HG02798 (cell line): ENCODE data around the gene TNFRSF13B.
"Not testable (repeated sequence)": the region's sequence is repeated elsewhere in the genome, so short reads cannot be mapped to it uniquely, and the experiment has no call there.

Source experiments
- ATAC-seq: cut with Tn5 transposase; IDR thresholded peaks from one replicate; pipeline ENCODE4 v1.9.1; 2021; ENCODE audit warnings: mild to moderate bottlenecking; ENCODE audit not compliant: unreplicated experiment, poor library complexity

TNFRSF13B gene

DNA sequence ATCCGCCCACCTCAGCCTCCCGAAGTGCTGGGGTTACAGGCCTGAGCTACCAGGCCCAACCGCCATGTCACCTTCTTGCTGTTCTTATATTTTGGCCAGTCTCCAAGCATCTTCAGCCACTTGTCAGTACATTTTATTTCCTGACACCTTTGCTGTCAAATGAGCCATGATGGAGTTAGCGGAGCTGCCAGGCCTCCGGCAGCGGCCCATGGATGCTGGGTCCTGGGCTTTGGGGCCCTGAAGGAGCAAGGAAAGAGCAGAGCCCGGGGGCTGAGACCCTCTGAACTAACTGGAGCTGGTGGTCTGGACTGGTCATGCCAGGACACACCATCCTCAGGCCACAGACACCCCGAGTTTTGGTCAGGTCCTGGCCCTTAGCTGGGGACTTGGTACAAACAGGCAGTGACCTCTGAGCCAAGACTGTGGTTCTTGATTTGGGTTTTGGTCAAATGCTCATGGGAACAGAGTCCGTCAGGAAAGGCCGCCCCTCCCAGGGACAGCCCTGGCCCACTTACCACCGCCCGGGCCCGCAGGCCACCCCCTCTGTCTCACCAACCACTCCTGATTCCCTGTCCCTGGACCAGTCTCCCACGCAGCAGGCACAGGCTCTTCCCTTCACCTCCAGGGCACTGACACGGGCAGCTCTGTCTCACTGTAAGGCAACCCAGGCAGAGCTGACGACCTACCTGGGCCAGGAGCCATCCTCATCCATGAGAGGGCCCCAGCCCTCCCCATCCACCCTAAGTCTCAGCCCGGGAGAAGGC is 42.0 kb downstream of the TNFRSF13B start:
- no peak for ATAC-seq

DNA sequence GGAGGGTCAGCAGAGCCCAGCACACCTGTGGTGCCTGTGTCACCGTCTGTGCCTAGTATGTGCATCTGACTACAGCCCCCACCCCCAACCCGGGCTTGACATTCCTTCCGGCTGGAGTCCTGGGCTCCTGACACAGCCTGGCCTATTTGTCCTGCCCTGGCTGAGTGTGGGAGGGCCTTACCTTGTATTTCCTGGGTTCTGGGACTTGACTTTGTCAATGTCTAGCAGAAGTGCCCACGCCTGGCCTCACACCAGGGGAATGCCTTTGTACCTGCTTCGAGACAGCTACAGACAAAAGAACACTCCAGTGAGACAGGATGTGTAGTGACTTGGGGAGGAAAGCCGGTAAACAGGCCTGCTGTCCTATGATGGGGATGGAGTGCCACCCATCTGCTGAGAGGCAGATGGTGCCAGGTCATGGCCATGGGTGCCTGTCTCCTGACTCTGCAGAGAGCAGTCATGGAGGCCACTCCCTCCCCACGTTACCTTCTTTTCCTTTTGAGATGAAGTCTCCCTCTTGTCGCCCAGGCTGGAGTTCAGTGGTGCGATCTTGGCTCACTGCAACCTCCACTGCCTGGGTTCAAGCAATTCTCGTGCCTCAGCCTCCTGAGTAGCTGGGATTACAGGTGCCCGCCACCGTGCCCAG is 42.8 kb downstream of the TNFRSF13B start:
- ATAC-seq: no peak

DNA sequence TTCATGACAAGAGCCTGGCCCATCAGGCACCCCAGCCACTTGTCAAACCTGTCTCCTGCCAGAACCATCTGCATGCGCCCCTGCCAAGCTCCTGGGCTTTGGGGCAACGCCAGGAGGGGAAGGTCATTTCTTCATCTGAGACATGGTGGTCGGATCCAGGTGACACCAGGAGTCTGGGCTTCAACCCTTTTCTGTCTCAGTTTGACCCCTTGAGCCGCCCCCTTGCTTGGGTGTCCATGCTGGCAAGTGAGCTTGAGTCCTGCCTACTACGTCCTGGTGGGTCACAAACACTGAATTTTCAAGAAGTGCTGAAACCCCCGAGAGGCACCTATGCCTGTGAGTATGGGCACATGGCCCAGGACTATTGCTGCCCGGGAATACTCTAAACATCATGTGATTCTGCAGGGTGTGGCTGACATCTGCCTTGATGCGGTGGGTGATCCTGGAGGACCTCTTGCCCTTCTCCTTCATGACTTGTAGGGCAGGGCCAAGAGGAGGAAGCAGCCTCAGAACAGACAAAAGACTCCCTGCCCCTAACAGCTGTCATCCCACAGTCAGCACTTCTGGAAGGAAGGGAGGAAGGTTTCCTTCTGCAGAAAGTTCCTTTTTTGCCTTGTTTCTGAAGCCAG is 43.4 kb downstream of the TNFRSF13B start:
- no peak for ATAC-seq

DNA sequence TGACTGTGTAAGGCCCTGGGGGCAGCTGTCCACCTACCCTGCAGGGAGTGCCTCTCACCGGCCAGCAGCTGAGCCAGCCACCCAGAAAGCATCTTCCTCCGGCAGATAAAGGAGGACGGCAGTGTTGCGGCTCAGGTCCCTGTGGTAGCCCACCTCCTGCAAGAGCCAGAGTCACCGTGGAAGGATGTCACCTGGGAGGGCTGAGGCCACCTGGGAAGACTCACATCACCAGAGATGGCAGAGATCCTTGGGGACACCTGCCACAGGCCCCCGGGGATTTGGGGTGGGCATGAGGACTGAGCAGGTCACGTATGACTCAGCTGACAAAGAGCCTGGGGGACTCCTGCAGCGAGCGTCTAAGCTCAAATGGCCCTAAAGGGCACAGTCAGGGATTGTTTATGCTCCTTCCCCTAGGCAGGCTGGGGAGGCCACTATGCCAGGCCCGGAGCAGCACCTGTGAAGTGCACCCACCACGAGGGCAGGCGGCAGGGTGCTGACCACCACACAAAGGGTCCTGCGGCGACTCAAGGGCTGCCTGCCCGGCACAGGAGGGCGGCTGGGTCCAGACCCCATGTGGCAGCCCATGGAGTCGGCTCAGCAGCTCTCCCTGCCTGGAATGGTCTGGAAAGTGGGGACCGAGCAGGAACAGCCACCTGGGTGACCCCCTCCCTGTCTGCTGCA is 44.1 kb downstream of the TNFRSF13B start:
- no peak for ATAC-seq

DNA sequence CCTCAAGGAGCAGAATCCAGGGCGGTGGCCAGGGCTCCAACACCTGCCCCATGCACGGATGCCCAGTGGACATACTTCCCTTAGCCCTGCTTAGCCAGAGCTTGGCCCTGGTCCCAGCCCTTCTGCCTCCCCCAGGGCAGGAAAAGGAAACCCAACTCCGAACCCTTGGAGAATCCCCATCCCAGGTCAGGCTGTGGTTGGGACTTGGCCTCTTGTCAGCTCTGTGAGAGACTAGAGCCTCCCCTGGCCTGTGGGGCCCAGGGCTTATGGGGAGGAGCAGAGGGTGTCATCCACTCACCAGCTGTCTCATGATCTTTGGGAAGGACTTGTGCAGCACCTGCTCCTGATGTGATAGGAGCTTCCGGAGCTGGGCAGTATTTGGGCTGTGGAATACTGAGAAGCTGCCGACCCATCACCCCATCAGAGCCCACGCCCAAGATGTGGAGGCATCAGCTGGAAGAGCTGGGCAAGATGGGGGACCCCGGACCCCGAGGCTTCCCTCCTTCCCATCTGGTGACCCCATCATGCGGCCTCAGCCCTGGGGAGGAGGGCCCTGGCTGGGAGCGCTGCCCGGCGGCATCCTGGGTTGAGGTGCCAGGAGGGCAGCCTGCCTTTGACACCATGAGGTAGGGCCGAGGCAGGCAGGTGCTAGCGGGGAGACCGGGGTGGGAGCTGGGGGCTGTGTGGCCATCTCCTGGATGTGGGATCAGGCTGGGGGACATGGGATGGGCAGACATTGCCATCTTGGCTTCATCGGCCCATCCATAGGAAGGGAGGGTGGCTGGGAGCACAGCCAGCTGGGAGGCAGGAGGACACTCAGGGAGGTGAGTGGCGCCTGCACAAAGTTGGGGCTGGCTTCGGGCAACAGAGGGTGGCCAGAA is 45.1 kb downstream of the TNFRSF13B start:
- ATAC-seq: no peak

DNA sequence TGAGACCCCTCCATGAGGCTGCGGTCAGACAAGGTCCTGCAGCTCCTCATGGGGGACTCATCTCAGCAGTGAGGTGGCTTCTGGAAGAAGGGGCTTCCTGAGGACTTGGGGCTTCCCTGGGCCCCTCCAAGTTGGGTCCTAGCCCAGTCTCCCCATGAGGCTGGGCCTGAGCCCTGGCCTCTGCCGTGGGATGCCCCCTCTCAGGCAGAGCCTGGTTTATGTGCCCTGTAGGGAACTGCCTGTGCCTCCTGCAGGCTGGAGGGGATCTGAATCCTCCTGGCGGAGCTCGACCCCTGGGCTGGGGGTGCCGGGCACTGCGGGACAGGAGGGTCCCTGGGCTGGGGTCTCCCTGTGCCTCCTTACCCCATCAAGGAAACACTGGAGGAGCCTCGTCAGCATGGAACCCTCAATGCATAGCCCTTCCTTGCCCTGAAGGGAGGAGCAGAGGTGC is 45.8 kb downstream of the TNFRSF13B start:
- ATAC-seq: no peak

DNA sequence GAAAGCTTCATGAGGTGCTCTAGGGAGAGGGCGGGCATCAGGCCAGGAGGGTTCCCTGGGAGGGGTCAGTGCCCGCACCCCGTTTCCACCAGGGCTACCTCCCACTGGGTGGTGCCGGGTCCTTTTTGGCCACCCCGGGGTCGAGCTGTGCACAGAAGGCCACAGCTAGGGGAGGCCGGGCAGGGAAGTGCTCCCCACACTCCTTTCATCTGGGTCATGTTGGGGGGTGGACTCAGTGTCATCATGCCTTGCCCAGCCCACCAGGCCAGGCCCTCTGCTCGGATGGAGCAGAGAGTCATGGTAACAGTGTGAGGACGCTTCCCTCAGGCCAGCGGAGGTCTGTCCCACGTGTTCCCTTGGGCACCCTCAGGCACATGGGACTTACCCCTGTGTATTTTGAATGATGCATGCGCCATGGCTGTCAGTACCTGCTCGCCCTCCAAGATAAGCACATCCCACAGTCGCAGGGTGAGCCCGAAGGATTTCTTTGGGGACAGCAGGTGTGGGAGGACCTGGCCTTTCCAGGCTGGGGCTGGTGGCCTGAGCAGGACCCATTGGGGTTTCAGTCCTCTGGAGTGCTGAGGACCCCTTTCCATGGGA is 46.4 kb downstream of the TNFRSF13B start:
- ATAC-seq: no peak

DNA sequence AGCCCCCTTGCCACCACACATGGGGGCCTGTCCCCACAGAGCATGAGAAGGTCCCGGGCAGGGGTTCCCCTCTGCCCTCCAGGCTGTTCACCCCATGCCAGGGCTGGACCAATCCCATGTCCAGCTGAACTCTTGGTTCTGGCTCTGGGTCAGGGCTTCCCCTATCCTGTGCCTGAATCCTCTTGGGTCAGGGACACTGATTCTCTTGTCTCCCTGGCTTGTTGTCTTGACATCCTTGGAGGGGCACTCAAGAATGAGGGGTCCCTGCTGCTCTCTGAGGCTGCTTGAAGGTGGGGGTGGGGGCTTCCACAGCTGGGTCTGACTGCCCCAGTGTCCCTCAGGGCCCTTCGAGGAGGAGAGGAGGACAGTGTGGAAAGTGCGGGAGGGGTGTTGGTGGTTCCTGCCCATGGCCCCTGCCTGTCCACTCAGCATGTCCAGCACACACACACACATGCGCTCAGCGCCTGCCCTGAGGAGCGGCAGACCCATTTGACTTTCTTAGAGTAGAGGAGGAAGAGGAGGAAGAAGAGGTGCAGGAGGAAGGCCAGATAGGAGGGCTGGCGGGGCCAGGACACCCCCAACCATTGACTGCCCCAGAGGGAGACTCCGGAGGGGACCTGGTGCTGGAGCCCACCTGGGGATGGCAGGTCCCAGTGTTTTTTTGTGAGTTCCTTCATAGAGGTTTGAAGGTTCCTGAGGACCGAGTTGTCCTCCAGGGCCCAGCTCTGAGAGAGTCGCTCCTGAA is 47.0 kb downstream of the TNFRSF13B start:
- ATAC-seq: no peak

DNA sequence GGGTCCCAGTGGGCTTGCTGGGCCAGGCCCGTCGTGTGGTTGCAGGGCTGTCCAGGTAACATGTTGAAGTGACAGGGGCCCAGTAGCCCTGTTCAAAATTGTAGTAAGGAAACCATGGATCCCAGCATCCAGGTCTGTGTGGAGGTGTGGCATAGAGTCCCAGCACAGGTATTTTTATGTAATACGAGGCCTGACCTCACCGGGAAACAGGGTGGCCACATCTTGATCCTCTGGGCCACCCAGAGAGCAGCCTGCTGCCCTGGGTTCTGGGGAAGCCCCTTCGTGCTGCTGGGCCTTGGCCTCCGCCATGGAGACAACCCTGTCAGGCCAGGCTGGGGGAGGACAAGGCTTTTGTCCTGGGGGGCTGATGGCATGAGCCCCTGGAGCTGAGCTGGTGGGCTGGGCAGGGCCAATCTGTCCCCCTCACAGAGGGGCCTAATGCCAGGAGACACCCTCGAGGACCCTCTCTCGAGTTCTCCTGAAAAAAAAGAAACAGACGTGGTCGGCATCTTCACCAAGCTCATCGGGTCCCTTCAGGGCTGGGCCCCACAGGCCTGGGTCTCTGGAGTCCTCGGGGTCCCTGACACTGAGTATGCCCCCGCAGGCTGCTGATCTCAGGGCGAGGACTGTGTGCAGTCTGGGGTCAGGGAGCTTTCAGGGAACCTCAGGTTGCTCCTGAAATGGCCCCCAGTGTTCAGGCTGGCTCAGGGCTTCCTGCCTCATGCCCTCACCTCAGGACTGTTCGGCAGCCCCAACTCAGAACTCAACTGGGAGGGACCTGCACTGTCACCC is 47.8 kb downstream of the TNFRSF13B start:
- no peak for ATAC-seq

DNA sequence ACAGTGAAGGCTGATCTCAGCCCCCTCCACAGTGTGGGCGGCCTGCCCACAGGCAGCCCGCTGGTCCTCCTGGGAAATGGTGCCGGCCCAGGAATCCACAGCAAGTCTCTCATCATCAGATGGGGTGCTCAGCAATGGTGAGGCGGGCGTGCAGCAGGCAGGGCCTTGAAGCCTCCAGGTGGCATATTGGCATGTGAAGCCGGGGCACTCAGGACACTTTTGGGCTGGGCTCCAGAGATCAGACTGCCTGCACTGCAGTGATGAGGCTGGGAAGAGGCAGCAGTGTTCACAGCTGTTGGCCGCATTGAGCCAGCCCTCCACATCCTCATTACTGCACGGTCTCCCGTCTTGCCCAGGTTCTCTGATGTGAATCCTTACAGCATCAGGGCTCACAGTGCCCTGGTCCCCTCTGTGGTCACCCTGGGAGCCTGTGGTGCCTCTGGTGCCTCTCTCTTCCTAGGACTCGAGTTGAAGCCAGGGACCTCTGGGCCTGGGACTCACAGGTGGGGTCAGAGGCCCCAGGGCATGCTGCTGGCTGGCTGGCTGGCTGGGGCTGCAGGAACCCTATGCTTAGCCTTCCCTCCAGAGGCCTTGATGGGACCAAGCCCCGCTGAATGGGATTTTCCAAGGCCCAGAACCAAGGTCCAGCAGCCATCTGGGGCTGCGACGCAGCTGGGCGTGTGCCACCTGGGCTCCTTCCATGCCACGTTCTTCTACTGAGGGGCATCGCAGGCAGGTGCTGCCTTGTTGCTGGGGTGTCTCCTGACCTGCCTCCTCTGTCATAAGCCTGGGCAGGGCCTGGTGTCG is 48.6 kb downstream of the TNFRSF13B start:
- ATAC-seq: no peak

DNA sequence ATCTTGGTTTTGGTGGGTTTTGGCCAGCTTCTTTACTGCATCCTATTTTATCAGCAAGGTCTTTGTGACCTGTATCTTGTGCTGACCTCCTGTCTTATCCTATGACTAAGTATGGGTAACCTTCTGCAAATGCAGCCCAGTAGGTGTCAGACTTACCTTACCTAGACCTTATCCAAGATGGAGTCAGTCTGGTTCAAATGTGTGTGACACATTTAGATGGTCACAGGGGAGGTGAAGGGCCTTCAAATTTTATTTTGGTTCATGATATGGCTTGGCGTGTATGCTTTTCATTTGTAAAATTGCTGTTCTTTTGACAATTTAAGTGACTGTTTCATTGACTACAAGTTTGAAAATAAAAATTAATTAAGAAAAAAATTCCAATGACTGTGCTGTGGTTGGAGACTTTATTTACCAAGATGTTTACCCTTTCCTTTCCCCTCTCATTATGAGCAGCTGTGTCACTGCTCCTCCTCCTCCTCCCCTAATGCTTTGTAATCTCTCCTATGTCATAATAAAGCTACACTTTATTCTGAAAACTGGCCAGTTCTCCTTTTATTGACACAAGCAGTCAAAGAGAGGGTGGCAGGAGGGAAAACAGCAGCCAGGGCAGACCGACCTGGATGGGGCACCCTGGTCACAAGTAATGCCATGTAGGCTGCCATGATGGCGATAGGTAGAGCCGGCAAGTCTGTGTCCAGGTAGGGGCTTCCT is 49.4 kb downstream of the TNFRSF13B start:
- no peak for ATAC-seq

DNA sequence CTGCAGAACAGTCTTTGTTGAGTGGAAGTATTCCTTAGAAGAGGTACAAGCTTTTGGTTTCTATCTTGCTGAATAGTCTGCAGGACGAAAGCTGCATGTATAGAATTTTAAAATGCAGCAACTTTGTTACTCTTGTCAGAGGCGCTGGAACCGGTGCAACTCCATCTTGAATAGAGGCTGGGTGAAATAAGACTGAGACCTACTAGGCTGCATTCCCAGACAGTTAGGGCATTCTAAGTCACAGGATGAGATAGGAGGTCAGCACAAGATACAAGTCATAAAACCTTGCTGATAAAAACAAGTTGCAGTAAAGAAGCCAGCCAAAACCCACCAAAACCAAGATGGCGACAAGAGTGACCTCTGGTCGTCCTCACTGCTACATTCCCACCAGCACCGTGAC is 50.5 kb downstream of the TNFRSF13B start:
- ATAC-seq: not testable (repeated sequence)

DNA sequence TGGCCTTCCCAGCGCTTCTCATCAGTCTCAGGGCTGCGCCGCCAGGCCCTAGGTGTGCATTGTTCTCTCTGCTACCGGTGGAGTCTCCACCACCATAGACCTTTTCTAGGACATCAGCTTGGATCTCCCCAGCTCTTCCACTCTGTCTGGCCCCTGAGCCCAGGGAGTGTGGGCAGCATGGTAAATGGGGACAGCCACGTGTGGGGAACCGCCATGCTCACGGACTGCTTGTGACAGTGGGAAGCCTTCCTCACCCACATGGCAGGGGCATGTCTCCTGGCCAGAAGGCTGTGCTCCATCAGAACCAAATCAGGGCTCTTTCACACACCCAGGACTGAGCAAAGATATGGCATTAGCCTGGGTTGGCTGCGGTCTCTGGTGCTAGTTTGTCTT is 51.3 kb downstream of the TNFRSF13B start:
- no peak for ATAC-seq

DNA sequence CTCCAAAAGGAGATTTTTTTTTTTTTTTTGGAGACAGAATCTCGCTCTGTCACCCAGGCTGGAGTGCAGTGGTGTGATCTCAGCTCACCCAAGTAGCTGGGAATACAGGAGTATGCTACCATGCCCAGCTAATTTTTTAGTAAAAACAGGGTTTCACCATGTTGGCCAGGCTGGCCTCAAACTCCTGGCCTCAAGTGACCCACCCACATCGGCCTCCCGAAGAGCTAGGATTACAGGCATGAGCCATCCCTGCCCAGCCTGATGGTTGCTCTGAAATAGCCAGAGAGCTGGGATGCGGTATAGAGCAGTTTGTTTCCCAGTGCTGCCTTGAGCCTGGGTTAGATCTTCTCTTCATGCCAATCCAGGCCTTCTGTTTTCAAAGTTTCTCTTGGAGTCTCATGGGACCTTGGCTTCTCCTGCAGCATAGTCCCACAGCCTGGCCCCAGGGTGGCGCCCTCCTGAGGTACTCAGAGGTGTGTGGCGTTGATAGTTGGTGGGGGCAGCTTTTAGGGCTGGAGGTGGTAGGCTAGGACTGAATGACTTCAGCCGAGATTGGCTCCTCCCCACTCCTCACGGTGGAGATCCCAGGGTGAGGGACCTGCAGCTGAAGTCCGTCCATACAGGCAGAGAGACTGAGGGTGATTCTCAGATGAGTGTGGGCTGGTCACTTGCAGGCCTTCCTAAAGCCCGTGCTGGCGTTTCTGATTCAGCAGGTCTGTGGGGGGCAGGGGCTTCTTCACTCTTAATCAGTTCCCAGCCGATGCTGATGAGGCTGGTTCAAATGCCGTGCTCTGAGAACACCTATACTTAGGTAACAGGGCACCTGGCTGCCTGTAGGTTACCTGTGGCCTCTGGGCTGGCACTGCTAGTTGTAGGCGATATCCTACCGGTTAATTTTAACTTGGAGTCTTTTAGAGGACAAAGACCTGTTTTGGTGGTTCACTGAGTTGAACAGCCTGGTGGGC is 52.0 kb downstream of the TNFRSF13B start:
- no peak for ATAC-seq

DNA sequence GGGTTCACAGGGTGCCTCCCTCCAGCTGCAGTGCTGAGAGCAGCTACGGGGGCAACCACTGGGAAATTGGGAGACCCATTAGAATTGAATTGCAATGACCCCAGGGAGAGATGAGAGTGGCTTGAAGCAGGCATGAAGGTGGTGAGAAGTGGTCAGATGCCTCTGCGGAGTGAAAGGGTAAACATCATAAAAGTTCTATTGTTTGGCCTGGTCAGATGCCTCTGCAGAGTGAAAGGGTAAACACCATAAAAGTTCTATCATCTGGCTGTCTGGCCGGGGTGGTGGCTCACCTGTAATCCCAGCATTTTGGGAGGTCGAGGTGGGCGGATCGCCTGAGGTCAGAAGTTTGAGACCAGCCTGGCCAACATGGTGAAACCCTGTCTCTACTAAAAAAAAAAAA is 53.5 kb downstream of the TNFRSF13B start:
- ATAC-seq: no peak
